Urothelium cell line (cell line): Measurements from ENCODE around the gene GATAD2A.
A peak's percentile ranks its signal among the peaks of the same experiment; 100 is the strongest.

Experiments
- DNase-seq: peaks from one replicate; pipeline ENCODE4 v3.0.0; 2011; ENCODE audit warnings: low spot score, mixed read lengths
- FAIRE-seq: peaks from 2 replicates; lab custom pipeline; 2011; peaks lifted over from hg19 to GRCh38; lab: Jason Lieb, UNC

The GATAD2A gene

GRCh38 chr19:19502808-19503602 lies 97.5 kb downstream of the GATAD2A start:
- DNase-seq = no peak
- no peak for FAIRE-seq

- DNase-seq (no peak), FAIRE-seq (no peak)
These were observed 99.5 kb downstream of the GATAD2A start for GRCh38 chr19:19504754-19505668.

GRCh38 chr19:19505669-19506326 lies 100.3 kb downstream of the GATAD2A start:
- no peak for FAIRE-seq
- DNase-seq = no peak

GRCh38 chr19:19506592-19506991 lies 101.1 kb downstream of the GATAD2A start:
- DNase-seq (no peak), FAIRE-seq (no peak)

GRCh38 chr19:19507354-19507753 lies 101.9 kb downstream of the GATAD2A start:
- DNase-seq (no peak), FAIRE-seq (no peak)

GRCh38 chr19:19508217-19508616 lies 102.7 kb downstream of the GATAD2A start:
- FAIRE-seq = no peak

GRCh38 chr19:19510432-19510831 lies 105.0 kb downstream of the GATAD2A start:
- no peak for FAIRE-seq
- DNase-seq = no peak

More at GRCh38 chr19:19508217-19508616, 102.7 kb downstream of the GATAD2A start:
- DNase-seq = no peak

GRCh38 chr19:19513682-19514081 lies 108.2 kb downstream of the GATAD2A start:
- DNase-seq (no peak), FAIRE-seq (no peak)

- FAIRE-seq = no peak
These were observed 108.8 kb downstream of the GATAD2A start for GRCh38 chr19:19514215-19514657.

GRCh38 chr19:19514881-19515641 lies 109.6 kb downstream of the GATAD2A start, which contains the start of gene TSSK6:
Gene TSSK6, minus strand, starts transcription at chr19:19515548. Its CDS starts 121 bp downstream, at chr19:19515427.
- DNase-seq (no peak), FAIRE-seq (no peak)

More at GRCh38 chr19:19514215-19514657, 108.8 kb downstream of the GATAD2A start:
- DNase-seq = no peak

- FAIRE-seq = no peak
- DNase-seq = peak; percentile 85
These were observed 110.4 kb downstream of the GATAD2A start, which contains the start of gene NDUFA13 for GRCh38 chr19:19515642-19516519. Gene NDUFA13, plus strand, starts transcription at chr19:19516225. Its CDS starts 14 bp downstream, at chr19:19516239.

- FAIRE-seq (no peak), DNase-seq (no peak)
These were observed 111.8 kb downstream of the GATAD2A start for GRCh38 chr19:19517235-19517619.

- FAIRE-seq = no peak
- no peak for DNase-seq
These were observed 115.5 kb downstream of the GATAD2A start for GRCh38 chr19:19520989-19521388.

GRCh38 chr19:19523177-19523576 lies 117.7 kb downstream of the GATAD2A start:
- FAIRE-seq (no peak), DNase-seq (no peak)

- DNase-seq (no peak), FAIRE-seq (no peak)
These were observed 118.6 kb downstream of the GATAD2A start for GRCh38 chr19:19524053-19524452.

GRCh38 chr19:19525611-19526380 lies 120.3 kb downstream of the GATAD2A start:
- FAIRE-seq (no peak), DNase-seq (no peak)

- DNase-seq = no peak
- FAIRE-seq = no peak
These were observed 121.3 kb downstream of the GATAD2A start for GRCh38 chr19:19526581-19527370.

- FAIRE-seq = no peak
- no peak for DNase-seq
These were observed 121.8 kb downstream of the GATAD2A start for GRCh38 chr19:19527371-19527656.
